Sciatic nerve (tissue), 2 donors: ENCODE results near the gene ADH4. TPM values are rescaled to one million over a fixed set of nuclear protein-coding genes. Genes with fewer than 3 reads are reported as not detected.
"Not testable (repeated sequence)": the region's sequence is repeated elsewhere in the genome, so short reads cannot be mapped to it uniquely, and the experiment has no call there.

Source experiments
- ATAC-seq: fragments of 200-7000 bp; cut with Tn5 transposase; one replicate; pipeline ENCODE4 v1.9.1; 2020; ENCODE audit warnings: mild to moderate bottlenecking, moderate library complexity
- DNase-seq: peaks from one replicate; pipeline ENCODE4 v3.0.0-alpha.2; 2020; ENCODE audit warnings: low spot score
- intact Hi-C: fragments of 100-400 bp; cut with DNase I; formaldehyde crosslinking; loops from one replicate; pipeline ENCODE4 v1.14.2; 2022
- total RNA-seq: library from RNA; stranded (reverse); fragmentation: NEBNext Ultra II Directional; extraction: Animal tissue kit (Norgen Biotek cat#: 25700); gene quantifications from one replicate; pipeline ENCODE4 v1.2.1, GENCODE V29; 2021
- donor health status: DM: no; HTN: no; CAD: no.
- donor health status: DM: no; HTN: no; CAD: no.

ADH4 gene
- total RNA-seq, 1 donor from 2014 or later, result 1.8 TPM

GRCh38 chr4:99136329-99136728 lies 7.8 kb downstream of the ADH4 start:
- ATAC-seq (no peak), DNase-seq (no peak)
- intact Hi-C loops, result no loop called here

DNA sequence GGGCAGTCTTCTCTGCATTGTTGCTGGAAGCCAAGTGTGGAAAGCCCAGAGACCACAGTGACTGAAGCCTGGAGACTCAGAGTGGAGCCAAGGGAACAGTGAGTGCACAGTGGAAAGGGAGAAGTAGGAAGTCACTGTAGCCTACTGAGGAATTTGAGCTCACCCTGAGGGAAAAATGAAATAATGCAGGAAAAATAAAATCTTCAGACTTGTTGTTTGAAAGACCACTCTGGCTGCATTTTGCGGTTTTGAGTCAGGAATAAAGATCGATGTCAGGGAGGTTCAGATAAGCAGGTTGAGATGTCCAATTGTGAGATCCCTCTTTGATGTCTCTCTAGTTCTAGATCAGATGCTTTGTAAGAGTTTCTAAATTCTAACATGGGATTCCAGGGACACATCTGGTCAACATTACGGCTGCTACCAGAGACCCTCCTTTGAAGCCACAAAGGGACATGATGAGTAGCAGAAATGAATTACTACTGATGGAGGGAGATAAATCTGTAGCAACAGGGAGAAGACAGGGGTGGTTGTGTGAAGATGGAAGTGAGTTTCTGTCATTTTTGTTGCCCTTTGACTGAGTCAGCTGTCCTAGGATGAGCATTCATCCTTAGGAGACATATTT lies 8.4 kb downstream of the ADH4 start:
- intact Hi-C loops, result no loop called here
- no peak for DNase-seq
- ATAC-seq, result no peak

DNA sequence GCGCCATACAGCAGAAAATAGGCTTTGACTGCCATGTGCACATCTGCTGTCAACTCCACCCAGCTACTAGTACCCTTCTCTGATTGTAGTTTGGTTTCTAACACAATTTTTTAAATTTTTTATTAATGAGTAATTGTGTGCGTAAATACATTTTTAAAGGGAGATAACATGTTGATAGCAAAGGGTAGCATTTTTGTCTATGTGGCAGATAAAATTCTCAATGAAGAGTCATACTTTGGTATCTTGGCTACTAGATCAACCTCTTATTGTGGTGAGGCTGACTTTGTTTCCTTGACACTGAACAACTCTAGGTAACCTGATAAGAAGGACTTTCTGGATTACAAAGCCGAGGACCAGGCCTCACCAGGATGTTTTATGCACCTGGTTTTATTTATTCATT lies 9.5 kb downstream of the ADH4 start:
- ATAC-seq, result no peak
- no peak for DNase-seq
- intact Hi-C loops, result no loop called here

- ATAC-seq (no peak), DNase-seq (no peak)
- intact Hi-C loops, result no loop called here
These were observed 12.7 kb downstream of the ADH4 start for GRCh38 chr4:99131378-99131777.

DNA sequence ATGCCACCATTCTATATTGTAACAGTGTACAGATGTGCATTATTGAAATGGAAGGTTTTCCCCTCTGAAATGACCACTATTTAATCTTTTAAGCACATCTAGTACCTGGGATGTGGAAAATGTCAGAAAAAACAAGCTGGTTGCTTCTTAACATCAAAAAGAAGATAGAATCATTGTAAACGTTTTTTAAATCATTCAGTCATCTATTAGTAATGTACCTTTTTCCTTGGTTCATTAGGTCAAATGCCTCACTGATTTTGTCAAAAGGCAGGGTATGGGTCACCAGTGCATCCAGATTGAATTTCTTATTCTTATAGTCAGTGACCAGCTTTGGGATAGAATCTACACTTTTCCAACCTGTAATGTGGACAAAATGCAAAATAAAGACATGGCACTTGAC lies 17.7 kb downstream of the ADH4 start:
- DNase-seq, result no peak
- ATAC-seq, result no peak
- intact Hi-C loops, result no loop called here

GRCh38 chr4:99121008-99121407 lies 23.1 kb downstream of the ADH4 start:
- DNase-seq, result no peak
- intact Hi-C loops, result no loop called here
- no peak for ATAC-seq

DNA sequence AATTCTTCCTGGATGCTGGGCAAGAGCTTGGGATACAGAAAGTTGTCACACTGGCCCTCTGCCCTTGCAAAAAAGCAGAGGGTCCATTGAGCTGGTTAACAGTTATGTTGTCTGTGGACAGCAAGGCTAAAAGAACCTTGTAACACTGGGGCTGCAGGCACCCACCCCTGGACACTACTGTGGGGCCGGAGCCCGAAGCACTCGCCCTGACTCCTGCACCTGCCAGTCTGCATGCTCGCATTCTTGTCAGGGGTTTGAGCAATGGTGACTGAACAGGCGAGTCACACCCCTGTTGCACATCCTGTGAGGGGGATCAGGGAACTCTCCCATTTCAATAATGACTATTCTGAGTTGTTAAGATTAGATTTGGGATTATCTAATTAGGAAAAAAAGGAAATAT lies 23.6 kb downstream of the ADH4 start:
- ATAC-seq, result no peak
- intact Hi-C loops, result no loop called here
- no peak for DNase-seq

GRCh38 chr4:99117876-99118693 lies 26.0 kb downstream of the ADH4 start:
- ATAC-seq (no peak), DNase-seq (no peak)
- intact Hi-C loops, result no loop called here

DNA sequence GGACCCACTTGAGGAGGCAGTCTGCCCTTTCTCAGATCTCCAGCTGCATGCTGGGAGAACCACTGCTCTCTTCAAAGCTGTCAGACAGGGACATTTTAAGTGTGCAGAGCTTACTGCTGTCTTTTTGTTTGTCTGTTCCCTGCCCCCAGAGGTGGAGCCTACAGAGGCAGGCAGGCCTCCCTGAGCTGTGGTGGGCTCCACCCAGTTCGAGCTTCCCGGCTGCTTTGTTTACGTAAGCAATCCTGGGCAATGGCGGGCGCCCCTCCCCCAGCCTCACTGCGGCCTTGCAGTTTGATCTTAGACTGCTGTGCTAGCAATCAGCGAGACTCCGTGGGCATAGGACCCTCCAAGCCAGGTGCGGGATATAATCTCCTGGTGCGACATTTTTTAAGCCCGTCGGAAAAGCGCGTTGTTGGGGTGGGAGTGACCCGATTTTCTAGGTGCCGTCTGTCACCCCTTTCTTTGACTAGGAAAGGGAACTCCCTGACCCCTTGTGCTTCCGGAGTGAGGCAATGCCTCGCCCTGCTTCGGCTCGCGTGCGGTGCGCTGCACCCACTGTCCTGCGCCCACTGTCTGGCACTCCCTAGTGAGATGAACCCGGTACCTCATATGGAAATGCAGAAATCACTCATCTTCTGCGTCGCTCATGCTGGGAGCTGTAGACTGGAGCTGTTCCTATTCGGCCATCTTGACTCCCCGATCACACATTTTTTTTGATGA lies 26.8 kb downstream of the ADH4 start:
- DNase-seq, intact Hi-C loops, ATAC-seq: not testable (repeated sequence)

GRCh38 chr4:99109286-99109685 lies 34.8 kb downstream of the ADH4 start:
- ATAC-seq, DNase-seq, intact Hi-C loops: not testable (repeated sequence)

GRCh38 chr4:99104153-99104552 lies 39.9 kb downstream of the ADH4 start:
- ATAC-seq (no peak), DNase-seq (no peak)
- intact Hi-C loops, result no loop called here

DNA sequence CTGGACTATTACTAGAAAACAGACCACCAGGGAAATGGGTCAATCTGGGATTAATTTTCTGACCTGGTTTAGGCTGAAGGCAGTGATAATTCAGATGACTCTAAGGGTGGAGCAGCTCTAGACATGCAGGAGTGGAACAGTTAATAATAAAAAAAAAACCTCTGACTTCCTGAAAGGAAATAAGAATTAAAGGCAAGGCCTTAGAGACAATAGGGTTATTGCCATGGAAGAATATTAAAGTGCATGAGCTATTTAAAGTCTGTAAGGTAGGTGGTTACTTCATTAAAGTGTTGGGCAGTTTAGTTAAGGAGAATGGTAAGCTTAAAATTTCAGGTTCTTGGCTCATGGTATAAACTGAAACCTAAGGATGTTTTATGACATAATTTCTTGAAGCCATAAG lies 40.9 kb downstream of the ADH4 start:
- intact Hi-C loops, result no loop called here
- DNase-seq (no peak), ATAC-seq (no peak)

GRCh38 chr4:99102634-99103033 lies 41.5 kb downstream of the ADH4 start:
- DNase-seq (no peak), ATAC-seq (no peak)
- intact Hi-C loops, result no loop called here

DNA sequence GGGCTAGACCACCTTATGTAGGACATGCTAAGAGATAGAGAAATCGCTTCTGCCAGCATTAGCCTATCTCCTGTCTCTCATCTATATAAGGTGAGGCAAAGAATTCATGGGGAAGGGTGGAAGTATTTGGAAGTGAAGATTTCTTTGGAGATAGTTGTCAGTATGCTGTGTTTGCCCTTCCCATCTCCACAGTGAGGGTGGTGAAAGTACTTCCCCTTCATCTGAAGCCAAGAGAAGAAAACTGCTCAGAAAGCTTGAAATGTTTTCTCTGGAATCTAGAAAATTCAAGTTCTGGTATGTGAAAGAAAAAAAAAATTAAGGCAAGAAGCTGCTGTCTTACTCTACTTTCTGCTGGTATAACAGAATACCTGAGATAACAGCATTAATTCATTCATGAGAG lies 43.2 kb downstream of the ADH4 start:
- no peak for ATAC-seq
- intact Hi-C loops, result no loop called here
- no peak for DNase-seq

- ATAC-seq, intact Hi-C loops, DNase-seq: not testable (repeated sequence)
These were observed 44.3 kb downstream of the ADH4 start for GRCh38 chr4:99099814-99100213.

GRCh38 chr4:99099311-99099710 lies 44.8 kb downstream of the ADH4 start:
- intact Hi-C loops, result no loop called here
- ATAC-seq, result no peak
- DNase-seq, result no peak

DNA sequence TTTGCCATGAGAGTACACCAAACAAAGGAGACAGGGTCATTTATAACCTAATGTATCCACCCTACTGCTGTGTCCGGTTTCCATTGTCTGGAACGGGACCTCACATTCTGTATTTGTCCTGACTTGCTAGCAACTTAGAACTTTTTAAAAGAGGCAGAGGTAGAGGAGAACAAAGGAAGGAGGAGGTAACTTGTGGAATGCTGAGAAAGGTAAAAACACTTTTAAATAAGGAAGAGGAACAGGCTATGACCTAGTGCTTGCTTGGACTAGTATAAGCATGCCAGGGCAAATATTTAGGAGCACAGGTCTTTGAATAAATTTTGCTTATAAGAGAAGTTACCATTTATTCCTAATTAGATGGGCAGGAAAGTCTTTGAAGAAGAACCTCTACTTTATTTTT lies 52.3 kb downstream of the ADH4 start:
- DNase-seq, ATAC-seq, intact Hi-C loops: not testable (repeated sequence)

DNA sequence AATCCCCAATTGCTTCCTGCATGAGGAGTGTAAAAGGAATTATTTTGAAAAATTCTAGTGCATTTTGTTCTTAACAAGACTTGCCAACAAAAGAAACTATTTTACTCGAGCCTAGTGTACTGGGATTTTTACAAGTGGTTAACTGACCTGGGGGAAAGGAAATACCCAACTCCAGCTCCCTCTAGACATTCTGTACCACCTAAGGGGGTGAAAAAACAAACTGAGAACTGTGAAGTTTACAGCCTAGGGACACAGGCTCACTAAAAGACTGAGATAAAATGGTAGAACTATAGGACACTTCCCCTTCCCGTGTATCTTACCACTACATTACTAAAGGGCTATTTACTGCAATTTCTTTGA lies 52.9 kb downstream of the ADH4 start:
- intact Hi-C loops, result no loop called here
- no peak for DNase-seq
- no peak for ATAC-seq

GRCh38 chr4:99090481-99091215 lies 53.4 kb downstream of the ADH4 start:
- no peak for ATAC-seq
- intact Hi-C loops, result no loop called here
- no peak for DNase-seq
